Heart right ventricle (tissue), 16 donors: ENCODE results near the gene PDLIM4. TPM values are rescaled to one million over a fixed set of nuclear protein-coding genes. Genes with fewer than 3 reads are reported as not detected.
A peak's percentile ranks its signal among the peaks of the same experiment; 100 is the strongest.

Source experiments
- ATAC-seq, 8 donors: fragments of 200-7000 bp; cut with Tn5 transposase; one replicate each; pipeline ENCODE4 v1.9.1; 2020; ENCODE audit warnings: mild to moderate bottlenecking in 8 of 8, moderate library complexity in 8 of 8, moderate number of reproducible peaks in 1 of 8
- DNase-seq, 2 donors: peaks; one replicate each; pipeline ENCODE4 v3.0.0-alpha.2; 2020
- H3K27ac ChIP-seq, 10 donors: fragments of 200-600 bp; sonication (generic) in 2 of 10; one replicate each; pipeline versions ENCODE4 v1.5.0 to v1.8.0; 2020 to 2022; ENCODE audit warnings: mild to moderate bottlenecking in 3 of 10
- H3K27me3 ChIP-seq, 7 donors: fragments of 200-600 bp; one replicate each; pipeline ENCODE4 v1.8.0; 2021 to 2022; ENCODE audit warnings: mild to moderate bottlenecking in 2 of 7
- H3K36me3 ChIP-seq, 9 donors: fragments of 200-600 bp; sonication (generic) in 1 of 9; one replicate each; pipeline versions ENCODE4 v1.5.0 to v1.8.0; 2020 to 2022; ENCODE audit warnings: mild to moderate bottlenecking in 2 of 9
- H3K4me1 ChIP-seq, 9 donors: fragments of 200-600 bp; sonication (generic) in 1 of 9; one replicate each; pipeline versions ENCODE4 v1.5.0 to v1.8.0; 2020 to 2022; ENCODE audit warnings: mild to moderate bottlenecking in 4 of 9
- H3K4me3 ChIP-seq, 10 donors: fragments of 200-600 bp; sonication (generic) in 2 of 10; one replicate each; pipeline versions ENCODE4 v1.5.0 to v1.8.0; 2020 to 2022; ENCODE audit warnings: mild to moderate bottlenecking in 7 of 10, moderate library complexity in 2 of 10
- H3K9me3 ChIP-seq, 11 donors: fragments of 200-600 bp in 10 of 11; sonication (generic) in 2 of 11; one replicate each; pipeline versions ENCODE4 v1.5.0 to v1.8.0; 2013 to 2022; ENCODE audit warnings: mild to moderate bottlenecking in 2 of 11, control low read depth in 1 of 11, moderate library complexity in 1 of 11
- CTCF ChIP-seq, 9 donors: fragments of 200-600 bp; sonication (generic) in 2 of 9; IDR thresholded peaks; one replicate each; pipeline versions ENCODE4 v1.5.0 to v1.8.0; 2021 to 2022; ENCODE audit warnings: antibody characterized with exemption in 9 of 9, mild to moderate bottlenecking in 5 of 9, moderate library complexity in 1 of 9
- WGBS, 2 donors: extraction: QIAGEN DNeasy Blood & Tissue Kit; methylation state at CpG; one replicate each; pipeline ENCODE4 v1.1.7; 2013; ENCODE audit warnings: inconsistent platforms in 1 of 2; 5-methylcytosine and 5-hydroxymethylcytosine counted together
- intact Hi-C, 10 donors: fragments of 100-400 bp; cut with DNase I; formaldehyde crosslinking; loops; one replicate each; pipeline versions ENCODE4 v1.11.1 to v1.14.2; 2022
- polyA plus RNA-seq, 2 donors: library from polyadenylated mRNA; stranded (reverse); fragments of 200-250 nt; gene quantifications; one replicate each; pipeline ENCODE4 v1.2.3, GENCODE V29; 2013
- total RNA-seq, 10 donors: library from RNA; stranded (reverse); fragmentation: NEBNext Ultra II Directional in 3 of 10; extraction: Animal tissue kit (Norgen Biotek cat#: 25700) in 3 of 10; gene quantifications; one replicate each; pipeline versions ENCODE4 v1.2.1 to v1.2.4, GENCODE V29; 2021 to 2023
- donor health status: Arrhythmogenic right ventricular cardiomyopathy.
- donor health status: ischemic (EF 13 %, LVEDD 7.1; RV severe dilation, severe dysfunction).
- donor health status: healthy with polysubstance abuse.
- donor health status: DM: no; HTN: yes; CAD: no.
- donor health status: DM: no; HTN: no; CAD: no.
- donor health status: ischemic (EF 25% LVEDD 6.9; RV normal size, moderate dysfunction).
- donor health status: ischemic (EF 25% LVEDD 5.7; RV mildly dilated, moderate dysfunction).
- donor health status: healthy.
- donor health status: DM: yes; HTN: yes; CAD: no.
- donor health status: Ischemic cardiomyopathy.
- donor health status: ischemic (EF 35%, LVEDD 5.7; RV mildly dilated, moderate dysfunction).
- donor health status: nonischemic (EF 11% LVEDD 7.7; RV severe dilation, severe dysfunction).
- donor health status: DM: yes; HTN: yes; CAD: no.
- donor health status: PGD.
- donor health status: ischemic (EF 29% LVEDD 5.4; RV normal size, mild dysfunction).
- donor health status: nonischemic (EF 23%, LVEDD 6.1; RV moderate dilation, normal function).

PDLIM4 gene
- total and polyA plus RNA-seq, 12 donors = 2.1 to 15.3 (median 3.6) TPM

DNA sequence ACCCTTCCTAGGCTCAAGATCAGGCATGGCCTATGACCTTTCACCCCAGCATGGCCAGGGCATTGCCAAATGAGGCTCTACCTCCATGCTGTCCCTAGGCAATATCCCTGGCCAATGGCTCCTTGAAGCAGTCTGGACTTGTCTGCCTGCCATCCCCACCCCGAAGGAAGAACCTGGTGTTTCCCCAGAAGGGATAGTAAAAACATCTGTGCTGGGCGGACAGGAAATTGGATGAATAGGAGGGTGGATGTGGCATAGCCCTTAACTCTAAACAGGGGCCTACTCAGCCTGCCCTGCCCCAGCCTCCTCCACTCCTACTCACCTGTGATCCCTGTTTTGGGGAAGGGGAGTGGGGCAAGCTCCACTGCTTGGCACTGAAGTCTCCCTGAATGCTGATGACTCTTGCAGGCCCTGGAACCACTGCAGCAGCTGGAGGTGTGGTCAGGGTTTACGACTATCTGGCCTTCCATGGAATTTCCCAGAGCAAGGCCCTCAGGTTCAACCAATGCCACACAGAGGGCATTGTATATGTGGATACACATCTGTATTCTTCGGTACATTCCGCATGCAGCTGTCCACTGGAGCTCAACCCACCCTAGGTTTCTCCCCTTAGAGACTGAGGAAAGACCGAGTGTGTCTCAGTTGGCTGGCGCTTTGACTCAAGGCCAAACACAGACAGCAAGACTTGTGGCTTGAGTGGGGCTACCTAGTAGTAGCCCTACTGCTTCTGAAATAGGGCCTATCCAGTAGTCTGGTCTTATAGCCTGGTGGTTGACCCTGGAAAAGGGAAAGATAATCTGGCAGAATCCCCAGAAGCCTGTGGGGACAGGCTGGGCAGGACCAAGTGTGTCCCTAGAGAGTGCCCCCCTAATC is 23.4 kb upstream of the PDLIM4 start:
- Histone ChIP-seq H3K36me3 (no peaks in the 10 kb centered on the region), H3K4me3 (no peak overlapping the region), H3K27ac (no peak overlapping the region), H3K4me1 (peaks cover 0 to 3% (median 0%) of the 10 kb centered on the region in 9 donors), H3K27me3 (no peaks in the 10 kb centered on the region), H3K9me3 (no peaks in the 10 kb centered on the region)
- 90 to 91% methylated on average over 7 of the region's 7 CpGs for WGBS, 2 donors
- TF ChIP-seq CTCF (IDR thresholded peaks at IDR 0.05) = no peak
- intact Hi-C loops = loop anchor here in 1 of 10 donors (10.0 kb wide), 1 partner anchor 49 kb away; no protein-coding TSS in a partner anchor
- ATAC-seq = no peak
- peak in 1 of 2 donors; percentile 2 for DNase-seq

DNA sequence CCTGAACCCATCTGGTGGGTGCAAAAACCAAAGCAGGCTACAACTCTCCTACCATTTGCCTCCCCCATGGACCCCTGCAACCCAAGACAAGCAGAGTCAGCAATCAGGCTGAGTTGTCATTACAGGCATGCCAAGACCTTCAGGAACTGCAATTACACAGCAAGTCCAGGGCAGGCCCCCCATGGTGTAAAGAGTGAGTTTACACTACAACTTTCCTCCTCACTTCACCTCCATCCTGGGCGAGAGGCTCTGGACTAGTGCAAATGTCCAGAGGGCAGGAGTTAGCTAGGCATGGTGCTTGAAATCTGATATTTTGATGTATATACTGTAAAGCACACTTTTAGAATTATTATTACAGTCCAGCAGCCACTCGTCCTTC is 22.8 kb upstream of the PDLIM4 start:
- Histone ChIP-seq H3K4me1 (peaks cover 0 to 2% (median 0%) of the 10 kb centered on the region in 9 donors), H3K36me3 (no peaks in the 10 kb centered on the region), H3K27ac (no peak overlapping the region), H3K4me3 (no peak overlapping the region), H3K27me3 (no peaks in the 10 kb centered on the region), H3K9me3 (no peaks in the 10 kb centered on the region)
- WGBS, 2 donors = 98 to 100% methylated on average over 2 of the region's 2 CpGs
- no peak for TF ChIP-seq CTCF (IDR thresholded peaks at IDR 0.05)
- intact Hi-C loops = loop anchor here in 3 of 10 donors (5.0 to 10.0 kb wide), 3 partner anchors 38 to 50 kb away; no protein-coding TSS in a partner anchor
- DNase-seq (no peak), ATAC-seq (no peak)

- TF ChIP-seq CTCF (IDR thresholded peaks at IDR 0.05) = no peak
- no peaks in the 10 kb centered on the region for H3K27me3 ChIP-seq
- WGBS, 2 donors = 88 to 94% methylated on average over 3 of the region's 3 CpGs
- no peak for ATAC-seq
- H3K27ac ChIP-seq = no peak overlapping the region
- no peaks in the 10 kb centered on the region for H3K36me3 ChIP-seq
- no peak overlapping the region for H3K4me3 ChIP-seq
- intact Hi-C loops = loop anchor here in 3 of 10 donors (5.0 to 10.0 kb wide), 3 partner anchors 37 to 51 kb away; no protein-coding TSS in a partner anchor
- no peak for DNase-seq
- no peaks in the 10 kb centered on the region for H3K9me3 ChIP-seq
- peaks cover 0 to 2% (median 0%) of the 10 kb centered on the region in 9 donors for H3K4me1 ChIP-seq
Observed at GRCh38 chr5:132235340-132235739, 22.2 kb upstream of the PDLIM4 start.

DNA sequence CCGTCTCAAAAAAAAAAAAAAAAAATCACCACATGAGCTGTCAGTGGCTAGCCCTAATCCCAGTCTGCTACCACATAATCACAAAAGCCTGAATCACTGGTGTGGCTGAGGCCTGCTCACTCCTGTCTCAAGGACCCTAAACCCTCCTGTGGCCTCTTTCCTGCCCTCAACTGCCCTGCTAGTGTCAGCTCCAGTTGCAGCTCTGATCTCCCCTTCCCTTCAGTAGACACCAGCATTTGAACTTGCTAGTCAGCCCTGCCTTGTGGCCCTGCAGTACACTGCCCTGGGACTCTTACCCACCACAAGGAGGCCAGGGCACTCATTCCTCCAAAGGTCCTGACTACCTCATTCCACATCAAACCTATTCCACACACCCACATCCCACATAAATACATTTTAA is 20.4 kb upstream of the PDLIM4 start:
- intact Hi-C loops = loop anchor here in 3 of 10 donors (5.0 to 10.0 kb wide), 3 partner anchors 35 to 52 kb away; no protein-coding TSS in a partner anchor
- ATAC-seq = no peak

More for the DNA sequence above, 20.4 kb upstream of the PDLIM4 start:
- Histone ChIP-seq H3K27me3 (no peaks in the 10 kb centered on the region), H3K9me3 (peaks cover 0 to 5% (median 0%) of the 10 kb centered on the region in 11 donors), H3K4me3 (no peak overlapping the region), H3K4me1 (peaks cover 0 to 2% (median 0%) of the 10 kb centered on the region in 9 donors), H3K36me3 (no peaks in the 10 kb centered on the region), H3K27ac (no peak overlapping the region)
- TF ChIP-seq CTCF (IDR thresholded peaks at IDR 0.05) = no peak
- DNase-seq = no peak
- WGBS, 2 donors = 100% methylated on average over 1 of the region's 1 CpG
